Calu3 (cell line): ENCODE measurements around the gene CADM1. TPM values are rescaled to one million over a fixed set of nuclear protein-coding genes. Genes with fewer than 3 reads are reported as not detected.

ENCODE experiments used
- BruUV-seq: library from RNA; stranded (reverse); fragments of 400-500 nt; replicated peaks from 2 replicates; lab custom pipeline; 2021; lab: Mats Ljungman, UMichigan
- CTCF ChIA-PET: fragments of 300-600 bp; sonication (Branson Sonifier 250); formaldehyde crosslinking; loops from one replicate; lab custom pipeline; 2022; ENCODE audit warnings: antibody characterized with exemption; lab: Charles Lee
- DNase-seq: peaks from one replicate; pipeline ENCODE4 v3.0.0; 2022
- H3K27ac Mint-ChIP-seq: one replicate; pipeline ENCODE4 v1.8.0; 2022; ENCODE audit warnings: mixed read lengths; ENCODE audit not compliant: unreplicated experiment
- H3K27me3 Mint-ChIP-seq: one replicate; pipeline ENCODE4 v1.8.0; 2022; ENCODE audit warnings: mixed read lengths; ENCODE audit not compliant: unreplicated experiment
- H3K36me3 Mint-ChIP-seq: one replicate; pipeline ENCODE4 v1.8.0; 2022; ENCODE audit warnings: mild to moderate bottlenecking, moderate library complexity, mixed read lengths; ENCODE audit not compliant: insufficient read depth, unreplicated experiment
- H3K4me1 Mint-ChIP-seq: one replicate; pipeline ENCODE4 v1.8.0; 2022; ENCODE audit warnings: mild to moderate bottlenecking, low read depth, mixed read lengths; ENCODE audit not compliant: unreplicated experiment
- H3K4me3 Mint-ChIP-seq: one replicate; pipeline ENCODE4 v1.8.0; 2022; ENCODE audit warnings: mild to moderate bottlenecking, low read depth, moderate library complexity, mixed read lengths; ENCODE audit not compliant: unreplicated experiment
- H3K9me3 Mint-ChIP-seq: one replicate; pipeline ENCODE4 v1.8.0; 2022; ENCODE audit warnings: low read depth, mixed read lengths; ENCODE audit not compliant: unreplicated experiment
- intact Hi-C: fragments of 100-400 bp; cut with micrococcal nuclease; formaldehyde crosslinking; loops from one replicate; pipeline ENCODE4 v1.10.0; 2022; ENCODE audit not compliant: unreplicated experiment
- total RNA-seq: library from RNA; stranded (reverse); gene quantifications from 2 replicates; pipeline ENCODE4 v1.2.3, GENCODE V29; 2022
- TF ChIP-seq, protein P1 (sequence below): fragments of 200-600 bp; IDR thresholded peaks from one replicate; pipeline ENCODE4 v1.8.0; 2022; ENCODE audit warnings: antibody characterized with exemption; ENCODE audit not compliant: unreplicated experiment

The CADM1 gene
- total RNA-seq, 1 experiment from 2014 or later = 0.68 TPM

- H3K27ac Mint-ChIP-seq = no peak overlapping the region
- BruUV-seq = no TSS peak
- intact Hi-C loops = no loop called here
- H3K36me3 Mint-ChIP-seq = no peaks in the 10 kb centered on the region
- CTCF ChIA-PET = no interaction called here
- DNase-seq = no peak
- no peaks in the 10 kb centered on the region for H3K4me1 Mint-ChIP-seq
- H3K9me3 Mint-ChIP-seq = no peaks in the 10 kb centered on the region
- no peak overlapping the region for H3K4me3 Mint-ChIP-seq
- H3K27me3 Mint-ChIP-seq = no peaks in the 10 kb centered on the region
- TF ChIP-seq, protein P1, sequence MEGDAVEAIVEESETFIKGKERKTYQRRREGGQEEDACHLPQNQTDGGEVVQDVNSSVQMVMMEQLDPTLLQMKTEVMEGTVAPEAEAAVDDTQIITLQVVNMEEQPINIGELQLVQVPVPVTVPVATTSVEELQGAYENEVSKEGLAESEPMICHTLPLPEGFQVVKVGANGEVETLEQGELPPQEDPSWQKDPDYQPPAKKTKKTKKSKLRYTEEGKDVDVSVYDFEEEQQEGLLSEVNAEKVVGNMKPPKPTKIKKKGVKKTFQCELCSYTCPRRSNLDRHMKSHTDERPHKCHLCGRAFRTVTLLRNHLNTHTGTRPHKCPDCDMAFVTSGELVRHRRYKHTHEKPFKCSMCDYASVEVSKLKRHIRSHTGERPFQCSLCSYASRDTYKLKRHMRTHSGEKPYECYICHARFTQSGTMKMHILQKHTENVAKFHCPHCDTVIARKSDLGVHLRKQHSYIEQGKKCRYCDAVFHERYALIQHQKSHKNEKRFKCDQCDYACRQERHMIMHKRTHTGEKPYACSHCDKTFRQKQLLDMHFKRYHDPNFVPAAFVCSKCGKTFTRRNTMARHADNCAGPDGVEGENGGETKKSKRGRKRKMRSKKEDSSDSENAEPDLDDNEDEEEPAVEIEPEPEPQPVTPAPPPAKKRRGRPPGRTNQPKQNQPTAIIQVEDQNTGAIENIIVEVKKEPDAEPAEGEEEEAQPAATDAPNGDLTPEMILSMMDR = no peak
Observed at GRCh38 chr11:115208808-115209259, 295.4 kb downstream of the CADM1 start.

GRCh38 chr11:115207916-115208315 lies 296.3 kb downstream of the CADM1 start:
- BruUV-seq = no TSS peak
- no peak overlapping the region for H3K27ac Mint-ChIP-seq
- CTCF ChIA-PET = no interaction called here
- no peaks in the 10 kb centered on the region for H3K9me3 Mint-ChIP-seq
- H3K4me1 Mint-ChIP-seq = no peaks in the 10 kb centered on the region
- intact Hi-C loops = no loop called here
- TF ChIP-seq, protein P1 = no peak
- no peaks in the 10 kb centered on the region for H3K36me3 Mint-ChIP-seq
- H3K4me3 Mint-ChIP-seq = no peak overlapping the region
- H3K27me3 Mint-ChIP-seq = no peaks in the 10 kb centered on the region
- DNase-seq = no peak

DNA sequence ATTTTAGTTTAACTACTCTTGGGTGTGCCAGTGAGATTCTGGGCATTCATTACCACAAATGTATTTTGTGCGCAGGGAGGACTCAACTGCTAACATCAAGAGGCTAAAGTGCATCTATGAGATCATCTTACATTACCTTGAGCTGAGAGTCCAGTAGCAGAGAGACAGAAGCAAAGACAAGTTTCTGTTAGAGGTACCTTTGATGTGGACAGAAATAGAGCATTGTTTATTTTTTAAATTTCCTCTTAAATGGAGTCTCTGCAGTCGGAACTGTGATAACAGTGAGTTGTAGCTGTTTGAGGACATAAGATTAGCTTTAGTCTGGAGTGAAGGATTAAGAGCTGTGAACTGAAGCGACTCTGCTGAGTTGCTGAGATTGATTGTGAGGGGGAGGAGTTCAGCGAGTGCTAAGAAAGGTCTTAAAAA lies 297.0 kb downstream of the CADM1 start:
- no peak for DNase-seq
- no peaks in the 10 kb centered on the region for H3K9me3 Mint-ChIP-seq
- BruUV-seq = no TSS peak
- TF ChIP-seq, protein P1 = no peak
- H3K27me3 Mint-ChIP-seq = no peaks in the 10 kb centered on the region
- intact Hi-C loops = no loop called here
- no peaks in the 10 kb centered on the region for H3K36me3 Mint-ChIP-seq
- no peak overlapping the region for H3K27ac Mint-ChIP-seq
- CTCF ChIA-PET = no interaction called here
- H3K4me1 Mint-ChIP-seq = no peaks in the 10 kb centered on the region
- no peak overlapping the region for H3K4me3 Mint-ChIP-seq

DNA sequence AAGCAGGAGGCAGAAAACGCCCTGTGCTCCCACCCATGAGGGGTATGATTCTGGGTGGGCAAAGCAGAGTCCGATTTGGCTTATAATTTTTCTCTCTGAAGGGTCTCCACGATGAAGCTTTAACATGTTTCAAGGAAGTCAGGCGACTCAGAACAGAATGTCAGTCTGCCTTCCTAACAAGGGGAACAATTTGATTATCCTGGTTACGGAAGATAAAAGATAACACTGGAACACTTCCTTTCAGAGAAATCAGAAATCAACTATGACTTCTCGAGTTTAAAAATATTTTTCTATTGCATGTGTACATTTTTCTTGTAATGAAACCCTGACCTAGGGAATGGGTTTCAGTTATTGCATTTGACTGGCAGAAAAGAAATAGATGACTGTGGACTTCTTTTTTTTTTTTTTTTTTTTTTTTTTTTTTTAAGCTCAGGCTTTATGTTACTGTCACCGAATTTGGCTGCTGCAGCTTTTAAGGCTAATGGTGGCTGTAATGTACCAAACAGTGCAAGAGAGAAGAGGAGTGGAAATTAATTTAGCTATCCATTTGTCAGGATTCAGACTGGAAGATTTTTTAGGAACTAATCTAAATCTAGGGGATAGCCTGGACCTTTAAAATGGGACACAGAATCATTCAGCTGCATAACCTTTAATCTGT lies 297.7 kb downstream of the CADM1 start:
- H3K27ac Mint-ChIP-seq = no peak overlapping the region
- no peak overlapping the region for H3K4me3 Mint-ChIP-seq
- BruUV-seq = no TSS peak
- no peaks in the 10 kb centered on the region for H3K9me3 Mint-ChIP-seq
- DNase-seq = no peak
- H3K27me3 Mint-ChIP-seq = no peaks in the 10 kb centered on the region
- no peaks in the 10 kb centered on the region for H3K4me1 Mint-ChIP-seq
- H3K36me3 Mint-ChIP-seq = no peaks in the 10 kb centered on the region
- CTCF ChIA-PET = no interaction called here
- TF ChIP-seq, protein P1 = no peak
- intact Hi-C loops = no loop called here
